HK-2 (cell line): ENCODE measurements around the gene PLIN4.
A peak's percentile ranks its signal among the peaks of the same experiment; 100 is the strongest.

Experiments
- DNase-seq: peaks from one replicate; pipeline ENCODE4 v3.0.0-alpha.2; 2018; ENCODE audit not compliant: unreplicated experiment

Gene PLIN4

DNA sequence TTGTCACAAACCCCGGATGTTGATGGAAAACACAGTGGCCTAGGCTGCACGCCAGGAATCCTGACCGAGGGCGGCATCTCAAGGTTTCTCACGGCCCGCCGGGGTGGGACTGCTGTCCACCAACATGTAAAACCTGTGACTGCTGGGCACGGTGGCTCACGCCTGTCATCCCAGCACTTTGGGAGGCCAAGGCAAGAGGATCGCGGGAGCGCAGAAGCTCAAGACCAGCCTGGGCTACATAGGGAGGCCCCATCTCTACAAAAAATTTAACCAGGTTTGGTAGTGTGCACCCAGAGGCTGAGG, 11.2 kb downstream of the PLIN4 start:
- DNase-seq = no peak

DNA sequence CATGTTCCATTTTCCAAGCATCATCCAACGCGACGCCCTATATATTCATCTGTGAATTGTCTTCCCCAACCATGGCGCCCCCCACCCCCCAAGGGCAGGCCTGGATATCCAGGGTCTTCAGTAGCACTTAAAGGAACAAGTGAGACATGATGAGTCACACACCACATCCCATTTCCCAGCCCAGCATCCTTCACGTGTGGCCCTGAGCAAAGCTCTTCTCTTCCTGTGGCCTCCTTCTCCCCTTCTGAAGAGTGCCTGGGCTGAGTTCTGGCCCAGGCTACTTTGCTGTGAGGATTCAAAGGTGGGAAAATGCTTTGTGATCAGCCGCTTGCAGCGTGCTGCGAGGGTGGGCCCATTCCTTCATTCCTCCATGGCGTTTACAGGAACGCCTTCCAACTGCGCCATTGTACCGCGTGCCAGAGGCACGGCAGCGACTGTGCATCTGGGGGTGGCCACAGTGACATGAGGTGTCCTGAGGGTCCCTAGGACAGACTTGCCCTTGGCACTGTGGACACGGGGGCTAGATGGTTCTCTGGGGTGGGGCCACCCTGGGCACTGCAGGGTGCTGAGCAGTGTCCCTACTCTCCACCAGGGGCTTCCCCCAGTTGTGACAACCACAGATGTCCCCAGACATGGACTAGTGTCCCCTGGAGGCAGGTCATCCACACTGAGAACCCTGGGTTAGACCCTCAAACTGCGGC, 11.7 kb downstream of the PLIN4 start:
- DNase-seq = peak; percentile 56

DNA sequence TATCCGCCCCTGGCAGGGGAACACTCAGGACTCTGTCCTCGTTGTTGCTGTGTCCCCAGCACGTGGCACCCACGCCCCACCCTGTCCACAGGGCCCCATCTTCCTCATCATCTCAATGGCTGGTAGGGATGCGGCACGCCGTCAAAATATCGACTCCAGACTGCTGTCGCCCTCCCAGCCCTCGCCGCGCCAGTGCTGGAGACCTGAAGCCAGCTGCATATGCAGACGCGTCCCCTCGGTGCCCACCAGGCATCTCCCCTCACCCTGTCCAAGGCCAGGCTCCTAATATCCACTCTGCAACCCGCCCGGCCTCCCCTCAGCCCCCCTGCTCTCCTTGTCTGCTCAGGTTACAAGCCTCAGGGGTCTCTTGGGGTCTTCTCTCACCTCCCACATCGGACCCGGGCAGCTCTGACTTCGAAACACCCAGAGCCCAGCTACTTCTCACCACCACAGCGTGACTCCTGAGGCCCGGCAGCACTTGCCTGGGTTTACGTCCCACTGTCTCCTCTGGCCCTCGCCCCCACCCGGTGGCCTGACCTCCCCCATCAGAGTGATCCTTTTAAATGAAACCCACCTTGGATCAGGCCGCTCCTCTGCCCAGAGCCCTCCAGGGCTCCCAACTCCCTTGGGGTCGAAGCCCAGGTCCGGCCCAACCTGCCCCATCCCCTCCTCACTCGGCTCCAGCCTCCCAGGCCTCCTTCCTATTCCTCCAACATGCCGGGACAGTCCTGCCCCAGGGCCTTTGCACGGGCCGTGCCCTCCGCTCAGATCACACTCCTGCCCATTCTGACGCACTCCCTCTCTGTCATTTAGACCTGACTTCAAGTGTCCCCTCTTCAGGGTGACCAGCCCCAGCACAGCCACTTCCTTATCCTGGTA, 12.5 kb downstream of the PLIN4 start:
- no peak for DNase-seq

DNA sequence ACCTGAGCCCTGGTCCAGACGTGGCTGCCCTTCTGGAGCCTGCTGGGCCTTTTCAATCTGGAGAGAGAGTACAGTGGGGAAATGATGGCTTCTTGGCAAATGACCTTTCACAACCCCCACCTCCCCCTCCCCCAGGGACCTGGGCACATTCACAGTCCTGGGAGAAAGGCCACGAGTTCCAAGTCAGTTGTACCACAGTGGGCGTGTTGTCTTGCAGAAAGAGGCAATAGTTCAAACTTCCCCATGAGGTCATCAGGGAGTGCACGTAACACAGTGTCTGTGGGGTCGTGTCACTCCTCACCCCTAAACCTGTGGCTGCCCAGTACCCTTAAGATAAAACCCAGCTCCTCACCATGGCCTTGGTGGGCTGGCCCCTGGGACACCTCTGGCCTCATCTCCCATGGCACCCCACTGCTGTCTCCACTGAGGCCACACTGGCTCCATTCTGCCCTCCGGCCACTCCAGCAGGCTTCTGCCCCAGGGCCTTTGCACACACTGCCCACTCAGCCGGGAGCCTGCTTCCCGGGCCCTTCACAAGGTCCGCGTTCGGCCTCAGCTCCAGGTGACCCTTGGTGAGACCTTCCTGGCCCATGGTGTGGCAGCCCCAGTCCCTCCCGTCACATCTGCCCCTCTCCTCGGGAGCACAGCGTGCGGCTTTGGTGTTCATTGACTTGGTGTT, 13.3 kb downstream of the PLIN4 start:
- no peak for DNase-seq

DNA sequence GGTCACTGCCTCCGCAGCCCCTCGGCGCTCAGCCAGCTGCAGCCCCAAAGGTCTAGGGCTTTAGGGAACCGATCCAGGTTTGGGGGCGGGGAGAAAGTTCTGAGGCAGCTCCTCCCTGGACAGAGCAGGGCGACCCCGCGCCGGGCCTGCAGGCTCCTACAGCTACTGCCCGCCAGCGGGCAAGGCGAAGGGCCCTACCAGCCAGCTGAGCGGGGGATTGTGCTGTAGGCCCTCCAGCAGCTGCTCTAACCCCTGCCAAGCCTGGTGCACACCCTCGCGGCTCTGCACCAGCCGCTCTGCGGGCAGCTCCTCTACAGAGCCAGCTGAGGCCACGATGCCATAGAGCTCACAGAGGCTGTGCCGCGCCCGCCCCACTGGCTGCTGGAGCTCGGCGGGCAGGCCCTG, 14.0 kb downstream of the PLIN4 start:
- DNase-seq = no peak

DNA sequence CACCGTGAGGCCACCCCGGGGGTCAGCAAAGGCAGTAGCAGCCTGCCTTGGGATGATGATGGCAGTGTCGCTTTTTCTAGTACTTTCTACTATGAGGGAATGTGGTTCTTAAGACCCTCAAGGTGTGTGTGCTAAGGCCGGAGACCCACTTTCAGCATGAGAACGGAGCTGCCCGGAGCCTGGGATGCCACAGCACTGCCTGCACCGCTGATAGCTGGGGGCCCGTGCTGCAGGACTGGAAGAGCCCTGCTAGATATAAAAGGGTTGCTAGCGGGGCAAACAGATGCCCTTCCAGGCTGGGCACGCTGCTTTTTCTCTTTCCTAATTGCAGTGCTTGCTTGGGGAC, 14.5 kb downstream of the PLIN4 start:
- DNase-seq = no peak

DNA sequence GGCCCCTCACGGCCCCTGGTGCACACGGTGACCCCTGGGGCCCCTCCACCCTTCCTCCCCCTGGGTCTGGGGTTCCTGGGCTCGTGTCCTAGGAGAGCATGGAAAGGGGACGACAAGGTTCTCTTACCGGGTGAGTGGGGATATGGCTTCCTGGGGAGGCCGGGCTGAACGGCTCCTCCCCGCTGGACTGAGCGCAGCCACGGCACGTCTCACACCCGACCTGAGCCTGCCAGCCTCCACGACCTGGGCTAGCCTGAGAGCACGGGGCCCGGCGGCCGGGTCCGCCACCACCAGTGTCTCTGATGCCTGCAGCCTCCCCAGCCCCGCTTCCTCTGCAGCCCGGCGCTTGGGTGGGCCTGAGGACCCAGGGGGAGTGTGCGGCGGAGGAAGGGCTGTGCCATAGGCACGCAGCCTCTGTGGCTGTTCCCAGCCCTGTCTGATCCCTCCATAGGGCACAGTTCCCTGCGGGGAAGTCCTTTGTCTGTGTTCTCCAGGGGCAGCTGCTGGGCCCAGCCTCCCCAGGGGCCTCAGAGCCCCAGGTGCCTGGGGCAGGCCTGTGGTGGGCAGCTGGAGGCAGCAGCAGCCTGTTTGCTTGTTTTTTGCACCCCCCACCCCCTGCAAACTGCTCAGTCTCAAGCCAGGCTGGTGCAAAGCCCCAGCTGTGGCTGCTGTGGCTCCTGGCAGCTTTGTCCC, 15.0 kb downstream of the PLIN4 start:
- DNase-seq = no peak

DNA sequence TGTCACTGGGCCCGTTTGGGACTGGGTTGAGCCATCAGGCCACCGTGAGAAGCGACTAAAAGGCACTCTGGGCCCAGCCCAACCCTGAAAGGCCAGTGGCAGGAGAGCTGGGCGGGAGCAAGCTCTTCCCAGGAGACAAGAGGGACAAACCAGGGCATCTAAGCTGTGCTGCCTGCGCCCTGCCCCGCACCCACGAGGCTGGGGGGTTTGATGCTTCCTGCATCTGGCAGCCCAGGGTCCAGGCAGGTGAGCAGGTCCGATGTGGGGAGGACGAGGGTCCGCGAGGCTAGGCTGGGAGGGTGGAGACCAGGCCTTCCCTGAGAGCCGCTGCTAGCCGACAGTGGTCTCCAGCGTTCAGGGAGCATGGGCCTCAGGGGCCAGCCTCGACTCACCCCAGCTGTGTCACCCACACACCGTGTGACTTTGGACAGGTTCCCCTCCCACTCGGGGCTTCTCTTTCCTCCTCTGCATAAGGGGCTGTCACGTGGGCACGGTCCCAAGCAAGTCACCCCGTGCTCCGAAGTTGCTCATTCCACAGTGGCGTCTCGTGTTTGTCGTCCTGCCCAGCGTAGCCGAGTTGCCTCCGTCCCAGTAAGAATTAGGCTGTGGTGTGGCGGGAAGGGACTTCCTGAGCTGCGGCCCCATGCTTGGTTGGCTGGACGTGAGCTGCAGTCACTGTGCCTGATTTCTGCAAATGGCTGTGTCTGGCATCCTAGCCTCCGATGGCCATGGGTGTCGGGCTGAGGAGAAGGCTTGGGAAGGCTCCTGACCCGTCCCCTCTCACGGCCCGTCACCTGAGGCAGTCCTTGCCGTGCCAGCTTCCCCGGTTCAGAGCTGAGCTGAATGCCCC, 15.8 kb downstream of the PLIN4 start:
- DNase-seq = no peak

DNA sequence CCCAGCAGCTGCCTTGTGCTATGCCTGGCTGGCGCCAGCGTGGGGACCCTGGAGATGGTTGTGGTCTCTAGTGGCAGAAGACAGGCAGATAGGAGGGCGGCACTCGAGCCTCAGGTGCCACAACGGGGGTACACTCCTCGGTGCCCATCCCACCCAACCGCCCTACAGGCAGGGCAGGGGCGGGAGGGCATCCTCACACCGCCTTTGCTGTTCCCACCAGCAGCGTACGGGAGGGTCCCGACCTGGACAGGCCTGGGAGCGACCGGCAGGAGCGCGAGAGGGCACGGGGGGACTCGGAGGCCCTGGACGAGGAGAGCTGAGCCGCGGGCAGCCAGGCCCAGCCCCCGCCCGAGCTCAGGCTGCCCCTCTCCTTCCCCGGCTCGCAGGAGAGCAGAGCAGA, 16.6 kb downstream of the PLIN4 start:
- no peak for DNase-seq

DNA sequence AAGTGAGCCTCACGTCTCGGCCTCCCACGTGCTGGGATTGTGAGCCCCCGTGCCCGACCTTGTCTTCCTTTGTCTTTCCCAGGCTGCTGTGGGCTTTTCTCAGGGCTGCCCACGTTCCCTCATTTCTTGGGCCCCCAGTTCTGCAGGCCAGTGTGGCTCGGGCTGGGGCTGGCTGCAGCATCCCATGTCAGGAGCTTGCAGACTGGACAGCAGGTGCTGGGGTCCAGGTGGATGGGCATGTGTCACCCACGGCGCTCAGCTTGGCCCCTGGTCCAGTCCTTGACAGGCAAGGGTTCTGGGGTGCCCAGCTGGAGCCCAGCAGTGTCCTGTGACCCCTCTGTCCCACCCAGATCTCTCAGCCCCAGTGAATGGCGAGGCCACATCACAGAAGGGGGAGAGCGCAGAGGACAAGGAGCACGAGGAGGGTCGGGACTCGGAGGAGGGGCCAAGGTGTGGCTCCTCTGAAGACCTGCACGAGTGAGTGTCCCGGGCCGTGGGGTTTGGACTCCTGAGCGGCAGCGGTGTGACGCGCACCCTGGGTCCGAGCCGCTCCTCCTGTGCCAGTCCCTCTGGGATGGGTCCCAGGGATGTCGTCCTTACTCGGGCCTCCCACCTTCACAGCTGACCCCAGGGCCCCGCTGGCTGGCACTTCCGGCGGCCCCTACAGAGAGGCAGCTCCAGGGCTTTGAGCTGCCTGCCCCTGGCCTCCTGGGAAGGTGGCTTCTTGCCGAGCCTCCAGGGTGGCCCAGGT, 17.3 kb downstream of the PLIN4 start:
- DNase-seq = no peak

DNA sequence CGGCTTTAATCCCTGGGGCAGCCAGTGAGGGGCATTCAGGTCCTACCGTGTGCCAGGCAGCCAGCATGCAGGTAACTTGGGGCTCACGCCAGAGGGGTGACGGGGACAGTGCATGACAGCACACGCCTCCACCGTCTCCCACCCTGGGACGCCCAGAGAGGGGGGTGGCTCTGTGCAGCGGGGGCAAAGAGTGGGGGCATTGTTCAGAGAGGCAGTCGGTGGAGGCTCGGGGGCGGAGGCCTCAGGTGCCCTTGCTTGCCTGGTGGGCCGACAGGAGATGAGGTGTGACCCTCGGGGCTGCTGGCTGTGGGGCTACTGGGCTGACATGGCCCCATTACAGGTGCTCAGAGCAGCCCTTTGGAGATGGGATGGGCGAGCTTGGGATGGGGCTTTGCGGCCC, 18.4 kb downstream of the PLIN4 start:
- DNase-seq = no peak

DNA sequence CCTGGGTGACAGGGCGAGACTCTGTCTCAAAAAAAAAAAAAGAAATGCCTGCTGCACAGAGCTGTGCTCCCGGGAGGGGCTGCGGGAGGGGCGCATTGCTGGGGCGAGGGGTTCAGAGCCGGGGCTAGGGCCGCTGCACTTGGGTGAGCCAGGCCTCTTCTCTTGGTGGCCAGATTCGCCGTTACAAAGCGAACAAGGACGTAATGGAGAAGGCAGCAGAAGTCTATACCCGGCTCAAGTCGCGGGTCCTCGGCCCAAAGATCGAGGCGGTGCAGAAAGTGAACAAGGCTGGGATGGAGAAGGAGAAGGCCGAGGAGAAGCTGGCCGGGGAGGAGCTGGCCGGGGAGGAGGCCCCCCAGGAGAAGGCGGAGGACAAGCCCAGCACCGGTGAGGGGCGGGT, 19.0 kb downstream of the PLIN4 start:
- no peak for DNase-seq

DNA sequence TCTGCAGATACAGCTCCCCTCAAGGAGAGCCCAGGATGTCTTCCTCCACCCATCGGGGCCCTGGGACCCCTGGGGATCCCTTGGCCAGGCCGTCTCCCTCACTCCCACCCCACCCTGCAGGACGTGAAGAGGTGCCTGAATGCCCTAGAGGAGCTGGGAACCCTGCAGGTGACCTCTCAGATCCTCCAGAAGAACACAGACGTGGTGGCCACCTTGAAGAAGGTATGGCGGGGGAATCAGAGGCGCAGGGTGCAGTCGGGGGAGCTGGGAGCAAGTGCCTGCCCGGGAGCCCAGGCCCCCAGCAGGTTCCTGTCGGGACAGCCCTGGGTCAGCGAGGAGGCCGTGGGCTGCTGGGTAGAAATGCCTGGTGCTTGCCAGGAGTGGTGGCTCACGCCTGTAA, 19.6 kb downstream of the PLIN4 start:
- no peak for DNase-seq

DNA sequence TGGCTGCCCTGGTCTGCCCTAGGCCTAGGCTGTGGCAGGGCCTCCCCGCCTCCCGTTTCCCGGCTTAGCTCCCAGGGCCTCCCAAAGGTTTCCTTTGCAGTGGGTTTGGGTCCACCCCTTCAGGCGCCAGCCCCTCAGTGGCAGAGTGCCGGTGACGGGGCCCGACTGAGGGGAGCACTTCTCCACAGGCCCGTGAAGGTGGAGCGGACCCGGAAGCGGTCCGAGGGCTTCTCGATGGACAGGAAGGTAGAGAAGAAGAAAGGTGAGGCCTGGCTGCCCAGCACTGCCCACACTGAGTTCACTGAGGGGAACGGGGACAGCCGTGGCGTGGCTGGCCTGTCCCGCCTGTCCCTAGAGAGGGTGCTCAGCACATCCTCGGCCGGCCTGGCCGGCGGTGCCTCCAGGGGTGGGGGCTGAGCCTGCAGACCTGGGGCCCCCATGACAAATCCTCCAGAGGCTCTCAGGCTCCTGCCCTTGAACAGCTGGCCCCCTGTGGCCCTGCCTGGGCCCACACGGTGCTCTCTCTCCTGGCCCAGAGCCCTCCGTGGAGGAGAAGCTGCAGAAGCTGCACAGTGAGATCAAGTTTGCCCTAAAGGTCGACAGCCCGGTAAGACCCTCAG, 20.4 kb downstream of the PLIN4 start:
- DNase-seq = no peak

DNA sequence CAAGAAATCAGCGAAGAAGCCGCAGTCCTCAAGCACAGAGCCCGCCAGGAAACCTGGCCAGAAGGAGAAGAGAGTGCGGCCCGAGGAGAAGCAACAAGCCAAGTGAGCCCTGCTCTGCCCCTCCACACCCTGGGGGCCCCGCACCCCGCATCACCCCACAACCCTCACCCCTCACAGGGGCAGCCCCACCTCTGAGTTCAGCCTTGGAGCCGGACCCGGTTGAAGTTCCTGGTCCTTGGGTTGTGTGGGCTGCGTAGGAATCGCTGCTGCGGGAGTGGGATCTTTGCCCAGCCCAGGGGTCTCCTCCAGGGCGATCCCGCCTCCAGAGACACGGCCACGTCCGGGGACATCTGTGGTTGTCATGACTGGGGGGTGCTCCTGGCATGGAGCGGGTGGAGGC, 22.0 kb downstream of the PLIN4 start:
- DNase-seq = no peak

DNA sequence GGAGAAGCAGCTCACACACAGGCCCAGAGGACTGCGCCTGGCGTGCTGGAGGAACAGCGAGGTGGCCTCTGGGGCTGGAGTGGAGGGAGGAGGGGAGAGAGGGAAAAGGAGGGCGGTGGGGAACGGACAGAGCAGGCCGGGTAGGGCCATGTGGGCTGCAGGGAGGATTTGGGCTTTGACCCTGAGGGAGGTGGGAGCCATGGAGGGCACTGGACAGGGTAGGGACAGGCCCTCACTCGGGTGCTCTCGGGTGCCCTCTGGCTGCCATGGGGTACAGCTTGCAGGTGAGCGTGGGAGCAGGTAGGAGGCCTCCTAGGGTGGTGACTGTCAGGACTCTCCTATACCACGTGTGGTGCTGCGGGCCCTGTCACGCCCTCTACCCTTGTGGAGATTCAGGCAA, 22.8 kb downstream of the PLIN4 start:
- DNase-seq = no peak

DNA sequence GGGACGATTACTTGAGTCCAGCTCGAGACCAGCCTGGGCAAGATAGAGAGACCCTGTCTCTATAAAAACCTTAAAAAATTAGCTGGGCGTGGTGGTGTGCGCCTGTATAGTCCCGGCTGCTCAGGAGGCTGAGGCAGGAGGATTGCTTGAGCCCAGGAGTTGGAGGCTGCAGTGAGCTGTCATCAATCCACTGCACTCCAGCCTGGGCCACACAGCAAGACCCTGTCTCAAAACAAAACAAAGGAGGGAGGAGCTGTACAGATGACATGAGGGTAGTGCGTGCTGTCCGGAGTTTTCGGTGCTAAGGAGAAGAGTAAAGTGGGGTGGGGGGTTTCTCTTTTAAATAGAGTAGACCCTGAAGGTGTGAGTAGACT, 23.6 kb downstream of the PLIN4 start:
- no peak for DNase-seq

DNA sequence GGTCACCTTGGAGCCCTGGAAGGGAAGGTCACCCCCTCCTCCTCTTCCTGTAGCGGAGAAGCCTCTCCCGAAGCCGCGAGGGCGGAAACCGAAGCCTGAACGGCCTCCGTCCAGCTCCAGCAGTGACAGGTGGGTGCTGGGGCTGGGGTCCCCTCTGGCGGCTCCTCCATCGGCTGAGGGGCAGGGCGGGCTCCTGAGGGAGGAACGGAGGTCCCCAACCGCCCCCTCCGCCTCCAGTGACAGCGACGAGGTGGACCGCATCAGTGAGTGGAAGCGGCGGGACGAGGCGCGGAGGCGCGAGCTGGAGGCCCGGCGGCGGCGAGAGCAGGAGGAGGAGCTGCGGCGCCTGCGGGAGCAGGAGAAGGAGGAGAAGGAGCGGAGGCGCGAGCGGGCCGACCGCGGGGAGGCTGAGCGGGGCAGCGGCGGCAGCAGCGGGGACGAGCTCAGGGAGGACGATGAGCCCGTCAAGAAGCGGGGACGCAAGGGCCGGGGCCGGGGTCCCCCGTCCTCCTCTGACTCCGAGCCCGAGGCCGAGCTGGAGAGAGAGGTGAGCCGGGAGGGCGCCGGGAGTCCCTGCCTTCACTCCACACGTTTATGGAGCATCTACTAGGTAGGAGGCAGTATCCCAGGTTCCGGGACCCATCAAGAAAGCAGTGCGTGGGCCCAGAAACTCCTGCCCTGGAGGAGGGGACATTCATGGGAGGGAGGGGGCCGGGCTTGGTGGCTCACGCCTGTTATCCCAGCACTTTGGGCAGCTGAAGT, 24.2 kb downstream of the PLIN4 start:
- no peak for DNase-seq

DNA sequence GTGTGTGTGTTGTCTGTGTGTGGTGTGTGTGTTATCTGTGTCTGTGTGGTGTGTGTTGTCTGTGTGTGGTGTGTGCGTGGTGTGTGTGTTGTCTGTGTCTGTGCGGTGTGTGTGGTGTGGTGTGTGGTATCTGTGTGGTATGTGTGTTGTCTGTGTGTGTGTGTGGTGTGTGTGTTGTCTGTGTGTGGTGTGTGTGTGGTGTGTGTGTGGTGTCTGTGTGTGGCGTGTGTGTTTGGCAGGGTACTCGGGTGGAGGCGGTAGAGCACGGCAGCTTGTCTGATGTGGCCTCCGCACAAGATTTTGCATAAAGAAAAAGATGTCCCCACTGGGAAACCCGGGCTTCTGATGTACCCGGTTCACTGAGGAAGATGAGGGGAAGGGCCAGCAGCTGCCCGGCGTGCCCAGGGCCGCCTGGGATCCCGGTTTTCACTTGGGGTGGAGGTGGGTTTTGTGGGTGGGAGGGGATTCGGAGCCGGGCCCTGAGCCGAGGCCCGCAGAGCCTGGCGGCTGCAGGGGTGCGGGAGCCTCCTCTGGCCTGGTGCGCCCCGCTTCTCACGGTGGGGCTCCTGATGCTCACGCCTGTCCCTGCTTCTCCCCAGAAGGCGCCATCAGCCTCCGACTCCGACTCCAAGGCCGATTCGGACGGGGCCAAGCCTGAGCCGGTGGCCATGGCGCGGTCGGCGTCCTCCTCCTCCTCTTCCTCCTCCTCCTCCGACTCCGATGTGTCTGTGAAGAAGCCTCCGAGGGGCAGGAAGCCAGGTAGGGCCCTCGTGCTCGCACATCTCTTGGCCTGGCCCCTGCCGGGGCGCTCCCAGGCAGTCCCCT, 25.0 kb downstream of the PLIN4 start:
- DNase-seq = no peak
